Measurements from ENCODE around the gene ZNRF4. TPM values are rescaled to one million over a fixed set of nuclear protein-coding genes. Genes with fewer than 3 reads are reported as not detected.

The ZNRF4 gene
- total and polyA plus RNA-seq, 2 experiments from 2014 or later, result not detected

DNA sequence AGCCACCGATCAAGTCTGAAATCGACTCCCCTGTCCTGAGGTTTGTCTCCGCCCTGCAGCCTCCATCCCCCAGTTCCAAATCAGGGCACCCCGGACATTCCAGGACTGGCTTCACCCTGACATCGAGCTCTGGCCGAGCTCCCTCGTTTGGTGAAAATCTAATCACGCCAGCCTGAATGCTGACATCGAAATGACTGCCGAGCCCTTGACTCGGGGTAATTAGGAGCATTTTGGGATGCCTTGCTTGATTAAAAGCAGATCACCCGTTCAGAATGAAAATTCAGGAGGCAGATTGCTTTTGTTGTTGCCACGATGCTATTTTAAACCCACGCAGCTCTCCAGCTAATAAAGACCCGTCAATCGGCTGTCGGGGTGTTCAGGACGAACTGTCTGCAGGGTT is 34.3 kb downstream of the ZNRF4 start:
- Histone ChIP-seq H3K4me1 (ENCODE audit: insufficient read depth) (peaks cover 2% of the 10 kb centered on the region; the same call in 1 of the 2 replicates), H3K27me3 (ENCODE audit: insufficient read depth) (peaks cover 1% of the 10 kb centered on the region; the same call in 1 of the 2 replicates), H3K27ac (ENCODE audit: low read depth) (no peak overlapping the region), H3F3A (replicated peaks; ENCODE audit: low read depth) (no peaks in the 10 kb centered on the region), H3K36me3 (ENCODE audit: insufficient read depth) (no peaks in the 10 kb centered on the region), H3K79me2 (replicated peaks; ENCODE audit: insufficient read depth) (no peaks in the 10 kb centered on the region), H3K9me2 (ENCODE audit: insufficient read depth) (no peaks in the 10 kb centered on the region), H3K4me2 (no peak overlapping the region), H4K20me1 (replicated peaks; ENCODE audit: insufficient read depth) (0 out of 2 replicates have a peak, but pooled peaks cover 3% of the 10 kb centered on the region), H3K4me3 (no peak overlapping the region), H2AFZ (no peak overlapping the region)
- no peak for ATAC-seq
- TF ChIP-seq, protein P1, sequence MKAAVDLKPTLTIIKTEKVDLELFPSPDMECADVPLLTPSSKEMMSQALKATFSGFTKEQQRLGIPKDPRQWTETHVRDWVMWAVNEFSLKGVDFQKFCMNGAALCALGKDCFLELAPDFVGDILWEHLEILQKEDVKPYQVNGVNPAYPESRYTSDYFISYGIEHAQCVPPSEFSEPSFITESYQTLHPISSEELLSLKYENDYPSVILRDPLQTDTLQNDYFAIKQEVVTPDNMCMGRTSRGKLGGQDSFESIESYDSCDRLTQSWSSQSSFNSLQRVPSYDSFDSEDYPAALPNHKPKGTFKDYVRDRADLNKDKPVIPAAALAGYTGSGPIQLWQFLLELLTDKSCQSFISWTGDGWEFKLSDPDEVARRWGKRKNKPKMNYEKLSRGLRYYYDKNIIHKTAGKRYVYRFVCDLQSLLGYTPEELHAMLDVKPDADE (IDR thresholded peaks at IDR 0.05), result no peak
- no peak for TF ChIP-seq NANOG (IDR thresholded peaks at IDR 0.05; ENCODE audit: borderline replicate concordance)
- no peak for TF ChIP-seq CREB1 (CRISPR knock-in tag; IDR thresholded peaks at IDR 0.05; ENCODE audit: low read depth)
- no peak for TF ChIP-seq ZNF114 (CRISPR knock-in tag; IDR thresholded peaks at IDR 0.05)
- TF ChIP-seq, protein P2, sequence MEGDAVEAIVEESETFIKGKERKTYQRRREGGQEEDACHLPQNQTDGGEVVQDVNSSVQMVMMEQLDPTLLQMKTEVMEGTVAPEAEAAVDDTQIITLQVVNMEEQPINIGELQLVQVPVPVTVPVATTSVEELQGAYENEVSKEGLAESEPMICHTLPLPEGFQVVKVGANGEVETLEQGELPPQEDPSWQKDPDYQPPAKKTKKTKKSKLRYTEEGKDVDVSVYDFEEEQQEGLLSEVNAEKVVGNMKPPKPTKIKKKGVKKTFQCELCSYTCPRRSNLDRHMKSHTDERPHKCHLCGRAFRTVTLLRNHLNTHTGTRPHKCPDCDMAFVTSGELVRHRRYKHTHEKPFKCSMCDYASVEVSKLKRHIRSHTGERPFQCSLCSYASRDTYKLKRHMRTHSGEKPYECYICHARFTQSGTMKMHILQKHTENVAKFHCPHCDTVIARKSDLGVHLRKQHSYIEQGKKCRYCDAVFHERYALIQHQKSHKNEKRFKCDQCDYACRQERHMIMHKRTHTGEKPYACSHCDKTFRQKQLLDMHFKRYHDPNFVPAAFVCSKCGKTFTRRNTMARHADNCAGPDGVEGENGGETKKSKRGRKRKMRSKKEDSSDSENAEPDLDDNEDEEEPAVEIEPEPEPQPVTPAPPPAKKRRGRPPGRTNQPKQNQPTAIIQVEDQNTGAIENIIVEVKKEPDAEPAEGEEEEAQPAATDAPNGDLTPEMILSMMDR (conservative IDR thresholded peaks at IDR 0.05; ENCODE audit: low read depth in 2 of 2), result no peak
- TF ChIP-seq, protein P3, sequence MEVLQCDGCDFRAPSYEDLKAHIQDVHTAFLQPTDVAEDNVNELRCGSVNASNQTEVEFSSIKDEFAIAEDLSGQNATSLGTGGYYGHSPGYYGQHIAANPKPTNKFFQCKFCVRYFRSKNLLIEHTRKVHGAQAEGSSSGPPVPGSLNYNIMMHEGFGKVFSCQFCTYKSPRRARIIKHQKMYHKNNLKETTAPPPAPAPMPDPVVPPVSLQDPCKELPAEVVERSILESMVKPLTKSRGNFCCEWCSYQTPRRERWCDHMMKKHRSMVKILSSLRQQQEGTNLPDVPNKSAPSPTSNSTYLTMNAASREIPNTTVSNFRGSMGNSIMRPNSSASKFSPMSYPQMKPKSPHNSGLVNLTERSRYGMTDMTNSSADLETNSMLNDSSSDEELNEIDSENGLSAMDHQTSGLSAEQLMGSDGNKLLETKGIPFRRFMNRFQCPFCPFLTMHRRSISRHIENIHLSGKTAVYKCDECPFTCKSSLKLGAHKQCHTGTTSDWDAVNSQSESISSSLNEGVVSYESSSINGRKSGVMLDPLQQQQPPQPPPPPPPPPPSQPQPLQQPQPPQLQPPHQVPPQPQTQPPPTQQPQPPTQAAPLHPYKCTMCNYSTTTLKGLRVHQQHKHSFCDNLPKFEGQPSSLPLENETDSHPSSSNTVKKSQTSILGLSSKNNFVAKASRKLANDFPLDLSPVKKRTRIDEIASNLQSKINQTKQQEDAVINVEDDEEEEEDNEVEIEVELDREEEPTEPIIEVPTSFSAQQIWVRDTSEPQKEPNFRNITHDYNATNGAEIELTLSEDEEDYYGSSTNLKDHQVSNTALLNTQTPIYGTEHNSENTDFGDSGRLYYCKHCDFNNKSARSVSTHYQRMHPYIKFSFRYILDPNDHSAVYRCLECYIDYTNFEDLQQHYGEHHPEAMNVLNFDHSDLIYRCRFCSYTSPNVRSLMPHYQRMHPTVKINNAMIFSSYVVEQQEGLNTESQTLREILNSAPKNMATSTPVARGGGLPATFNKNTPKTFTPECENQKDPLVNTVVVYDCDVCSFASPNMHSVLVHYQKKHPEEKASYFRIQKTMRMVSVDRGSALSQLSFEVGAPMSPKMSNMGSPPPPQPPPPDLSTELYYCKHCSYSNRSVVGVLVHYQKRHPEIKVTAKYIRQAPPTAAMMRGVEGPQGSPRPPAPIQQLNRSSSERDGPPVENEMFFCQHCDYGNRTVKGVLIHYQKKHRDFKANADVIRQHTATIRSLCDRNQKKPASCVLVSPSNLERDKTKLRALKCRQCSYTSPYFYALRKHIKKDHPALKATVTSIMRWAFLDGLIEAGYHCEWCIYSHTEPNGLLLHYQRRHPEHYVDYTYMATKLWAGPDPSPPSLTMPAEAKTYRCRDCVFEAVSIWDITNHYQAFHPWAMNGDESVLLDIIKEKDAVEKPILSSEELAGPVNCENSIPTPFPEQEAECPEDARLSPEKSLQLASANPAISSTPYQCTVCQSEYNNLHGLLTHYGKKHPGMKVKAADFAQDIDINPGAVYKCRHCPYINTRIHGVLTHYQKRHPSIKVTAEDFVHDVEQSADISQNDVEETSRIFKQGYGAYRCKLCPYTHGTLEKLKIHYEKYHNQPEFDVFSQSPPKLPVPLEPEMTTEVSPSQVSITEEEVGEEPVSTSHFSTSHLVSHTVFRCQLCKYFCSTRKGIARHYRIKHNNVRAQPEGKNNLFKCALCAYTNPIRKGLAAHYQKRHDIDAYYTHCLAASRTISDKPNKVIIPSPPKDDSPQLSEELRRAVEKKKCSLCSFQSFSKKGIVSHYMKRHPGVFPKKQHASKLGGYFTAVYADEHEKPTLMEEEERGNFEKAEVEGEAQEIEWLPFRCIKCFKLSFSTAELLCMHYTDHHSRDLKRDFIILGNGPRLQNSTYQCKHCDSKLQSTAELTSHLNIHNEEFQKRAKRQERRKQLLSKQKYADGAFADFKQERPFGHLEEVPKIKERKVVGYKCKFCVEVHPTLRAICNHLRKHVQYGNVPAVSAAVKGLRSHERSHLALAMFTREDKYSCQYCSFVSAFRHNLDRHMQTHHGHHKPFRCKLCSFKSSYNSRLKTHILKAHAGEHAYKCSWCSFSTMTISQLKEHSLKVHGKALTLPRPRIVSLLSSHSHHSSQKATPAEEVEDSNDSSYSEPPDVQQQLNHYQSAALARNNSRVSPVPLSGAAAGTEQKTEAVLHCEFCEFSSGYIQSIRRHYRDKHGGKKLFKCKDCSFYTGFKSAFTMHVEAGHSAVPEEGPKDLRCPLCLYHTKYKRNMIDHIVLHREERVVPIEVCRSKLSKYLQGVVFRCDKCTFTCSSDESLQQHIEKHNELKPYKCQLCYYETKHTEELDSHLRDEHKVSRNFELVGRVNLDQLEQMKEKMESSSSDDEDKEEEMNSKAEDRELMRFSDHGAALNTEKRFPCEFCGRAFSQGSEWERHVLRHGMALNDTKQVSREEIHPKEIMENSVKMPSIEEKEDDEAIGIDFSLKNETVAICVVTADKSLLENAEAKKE (CRISPR knock-in tag; IDR thresholded peaks at IDR 0.05), result no peak
- no peak for TF ChIP-seq STAT1 (IDR thresholded peaks at IDR 0.05; ENCODE audit: unreplicated experiment)
- no peak for TF ChIP-seq POLR2AphosphoS5 (IDR thresholded peaks at IDR 0.05; ENCODE audit: low read depth)
- TF ChIP-seq ZNF331 (CRISPR knock-in tag; IDR thresholded peaks at IDR 0.05; ENCODE audit: low read depth), result no peak
- TF ChIP-seq JUNB (IDR thresholded peaks at IDR 0.05; ENCODE audit: unreplicated experiment), result no peak
- no peak for TF ChIP-seq EZH2 (IDR thresholded peaks at IDR 0.05; ENCODE audit: low read depth, unreplicated experiment)
- TF ChIP-seq, protein P4, sequence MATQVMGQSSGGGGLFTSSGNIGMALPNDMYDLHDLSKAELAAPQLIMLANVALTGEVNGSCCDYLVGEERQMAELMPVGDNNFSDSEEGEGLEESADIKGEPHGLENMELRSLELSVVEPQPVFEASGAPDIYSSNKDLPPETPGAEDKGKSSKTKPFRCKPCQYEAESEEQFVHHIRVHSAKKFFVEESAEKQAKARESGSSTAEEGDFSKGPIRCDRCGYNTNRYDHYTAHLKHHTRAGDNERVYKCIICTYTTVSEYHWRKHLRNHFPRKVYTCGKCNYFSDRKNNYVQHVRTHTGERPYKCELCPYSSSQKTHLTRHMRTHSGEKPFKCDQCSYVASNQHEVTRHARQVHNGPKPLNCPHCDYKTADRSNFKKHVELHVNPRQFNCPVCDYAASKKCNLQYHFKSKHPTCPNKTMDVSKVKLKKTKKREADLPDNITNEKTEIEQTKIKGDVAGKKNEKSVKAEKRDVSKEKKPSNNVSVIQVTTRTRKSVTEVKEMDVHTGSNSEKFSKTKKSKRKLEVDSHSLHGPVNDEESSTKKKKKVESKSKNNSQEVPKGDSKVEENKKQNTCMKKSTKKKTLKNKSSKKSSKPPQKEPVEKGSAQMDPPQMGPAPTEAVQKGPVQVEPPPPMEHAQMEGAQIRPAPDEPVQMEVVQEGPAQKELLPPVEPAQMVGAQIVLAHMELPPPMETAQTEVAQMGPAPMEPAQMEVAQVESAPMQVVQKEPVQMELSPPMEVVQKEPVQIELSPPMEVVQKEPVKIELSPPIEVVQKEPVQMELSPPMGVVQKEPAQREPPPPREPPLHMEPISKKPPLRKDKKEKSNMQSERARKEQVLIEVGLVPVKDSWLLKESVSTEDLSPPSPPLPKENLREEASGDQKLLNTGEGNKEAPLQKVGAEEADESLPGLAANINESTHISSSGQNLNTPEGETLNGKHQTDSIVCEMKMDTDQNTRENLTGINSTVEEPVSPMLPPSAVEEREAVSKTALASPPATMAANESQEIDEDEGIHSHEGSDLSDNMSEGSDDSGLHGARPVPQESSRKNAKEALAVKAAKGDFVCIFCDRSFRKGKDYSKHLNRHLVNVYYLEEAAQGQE (IDR thresholded peaks at IDR 0.05; ENCODE audit: unreplicated experiment), result no peak
- TF ChIP-seq EZH2phosphoT487 (IDR thresholded peaks at IDR 0.05; ENCODE audit: unreplicated experiment), result no peak
- DNase-seq (ENCODE audit: low spot score), result no peak
- Mint-ChIP-seq H3K4me3 (no peak overlapping the region), H3K4me1 (peaks cover 5% of the 10 kb centered on the region), H3K27ac (no peak overlapping the region), H3K36me3 (ENCODE audit: low read depth) (no peaks in the 10 kb centered on the region; the same call in 2 of the 3 replicates), H3K27me3 (ENCODE audit: insufficient read depth, low read depth, poor library complexity) (peaks cover 26% of the 10 kb centered on the region), H3K9me3 (no peaks in the 10 kb centered on the region; the same call in 2 of the 3 replicates)
